CD14-positive monocyte (primary cell): ENCODE measurements around the gene NTRK2. TPM values are rescaled to one million over a fixed set of nuclear protein-coding genes. Genes with fewer than 3 reads are reported as not detected.

Experiments
- DNase-seq, 3 donors: peaks; one replicate each; pipeline ENCODE4 v3.0.0-alpha.2; 2011 to 2022
- H2AFZ ChIP-seq: 2 replicates; pipeline ENCODE4 v1.6.0; 2012; ENCODE audit warnings: mild to moderate bottlenecking, low read depth, low read length, inconsistent platforms; ENCODE audit not compliant: insufficient read depth, poor library complexity, severe bottlenecking
- H3K27ac ChIP-seq, 2 donors: 1 replicate in 1 of 2; 2 replicates in 1 of 2; pipeline ENCODE4 v1.5.1; 2012 to 2013; ENCODE audit warnings: low read length in 2 of 2, control low read depth in 1 of 2, inconsistent platforms in 1 of 2, low read depth in 1 of 2, mild to moderate bottlenecking in 1 of 2
- H3K27me3 ChIP-seq, 2 donors: one replicate each; pipeline versions ENCODE4 v1.6.0 to v1.6.1; 2011 to 2013; ENCODE audit warnings: low read length in 2 of 2; ENCODE audit not compliant: control insufficient read depth in 2 of 2, insufficient read depth in 2 of 2
- H3K36me3 ChIP-seq, 2 donors: replicated peaks in 1 of 2; 1 replicate in 1 of 2; 2 replicates in 1 of 2; pipeline versions ENCODE4 v1.5.1 to v1.6.1; 2012 to 2013; ENCODE audit warnings: low read length in 2 of 2, control low read depth in 1 of 2, inconsistent platforms in 1 of 2, mild to moderate bottlenecking in 1 of 2; ENCODE audit not compliant: insufficient read depth in 2 of 2, control insufficient read depth in 1 of 2
- H3K4me1 ChIP-seq, 2 donors: 1 replicate in 1 of 2; 2 replicates in 1 of 2; pipeline versions ENCODE4 v1.5.1 to v1.6.1; 2012 to 2013; ENCODE audit warnings: low read length in 2 of 2, control low read depth in 1 of 2, inconsistent platforms in 1 of 2, mild to moderate bottlenecking in 1 of 2, moderate library complexity in 1 of 2; ENCODE audit not compliant: insufficient read depth in 2 of 2, control insufficient read depth in 1 of 2
- H3K4me2 ChIP-seq: replicated peaks from 2 replicates; pipeline ENCODE3; 2012; ENCODE audit warnings: low read length, moderate library complexity, mild to moderate bottlenecking; ENCODE audit not compliant: poor library complexity, severe bottlenecking; ENCODE audit errors: extremely low read depth
- H3K4me3 ChIP-seq, 3 experiments: fragments of 200-600 bp in 1 of 3; sonication (generic) in 1 of 3; replicated peaks in 1 of 3; 1 replicate in 2 of 3; 2 replicates in 1 of 3; pipeline ENCODE4 v1.5.1; 2011 to 2013; ENCODE audit warnings: low read length in 3 of 3, mild to moderate bottlenecking in 3 of 3, control low read depth in 2 of 3, low read depth in 2 of 3, inconsistent platforms in 1 of 3, moderate library complexity in 1 of 3
- H3K79me2 ChIP-seq: 2 replicates; pipeline ENCODE4 v1.6.0; 2012; ENCODE audit warnings: mild to moderate bottlenecking, control low read depth, inconsistent platforms, low read length, moderate library complexity; ENCODE audit not compliant: insufficient read depth
- H3K9ac ChIP-seq: 2 replicates; pipeline ENCODE4 v1.6.0; 2017; ENCODE audit warnings: low read length, mild to moderate bottlenecking; ENCODE audit not compliant: insufficient read depth, poor library complexity, severe bottlenecking
- H3K9me3 ChIP-seq, 2 donors: replicated peaks in 1 of 2; 1 replicate in 1 of 2; 2 replicates in 1 of 2; pipeline versions ENCODE4 v1.5.1 to v1.6.1; 2012 to 2013; ENCODE audit warnings: low read length in 2 of 2, control low read depth in 1 of 2; ENCODE audit not compliant: control insufficient read depth in 1 of 2, insufficient read depth in 1 of 2
- H4K20me1 ChIP-seq: 2 replicates; pipeline ENCODE4 v1.6.0; 2012; ENCODE audit warnings: mild to moderate bottlenecking, low read length, control low read depth, moderate library complexity; ENCODE audit not compliant: insufficient read depth
- H3K27ac Mint-ChIP-seq, 7 donors: one replicate each; pipeline ENCODE4 v1.8.0; 2020; ENCODE audit warnings: mild to moderate bottlenecking in 7 of 7, mixed read lengths in 7 of 7, moderate library complexity in 6 of 7, inconsistent platforms in 2 of 7
- H3K27me3 Mint-ChIP-seq, 3 donors: one replicate each; pipeline ENCODE4 v1.8.0; 2021 to 2022; ENCODE audit warnings: low read depth in 3 of 3, mild to moderate bottlenecking in 3 of 3, mixed read lengths in 3 of 3, moderate library complexity in 3 of 3, inconsistent platforms in 1 of 3
- H3K36me3 Mint-ChIP-seq, 2 donors: one replicate each; pipeline ENCODE4 v1.8.0; 2020; ENCODE audit warnings: mixed read lengths in 2 of 2, inconsistent platforms in 1 of 2, mild to moderate bottlenecking in 1 of 2
- H3K4me1 Mint-ChIP-seq: one replicate; pipeline ENCODE4 v1.8.0; 2020; ENCODE audit warnings: mild to moderate bottlenecking, mixed read lengths
- H3K4me3 Mint-ChIP-seq, 2 donors: one replicate each; pipeline ENCODE4 v1.8.0; 2020; ENCODE audit warnings: mild to moderate bottlenecking in 2 of 2, mixed read lengths in 2 of 2, moderate library complexity in 1 of 2
- H3K9me3 Mint-ChIP-seq, 7 donors: one replicate each; pipeline ENCODE4 v1.8.0; 2020 to 2022; ENCODE audit warnings: mixed read lengths in 7 of 7, mild to moderate bottlenecking in 6 of 7, moderate library complexity in 6 of 7, inconsistent platforms in 2 of 7
- CTCF ChIP-seq: fragments of 200-600 bp; IDR thresholded peaks from one replicate; pipeline ENCODE4 v1.8.0; 2022; ENCODE audit warnings: antibody characterized with exemption, mild to moderate bottlenecking
- WGBS: methylation state at CpG from one replicate; pipeline ENCODE4 v1.1.5; 2013; ENCODE audit warnings: missing lambda C conversion rate; ENCODE audit not compliant: insufficient coverage; 5-methylcytosine and 5-hydroxymethylcytosine counted together
- intact Hi-C, 2 donors: fragments of 100-400 bp; cut with micrococcal nuclease; formaldehyde crosslinking; loops; one replicate each; pipeline versions ENCODE4 v1.15.0 to v1.15.1; 2023
- polyA plus RNA-seq, 3 donors: library from polyadenylated mRNA; depleted of rRNA in 1 of 3; unstranded in 2 of 3; stranded (reverse) in 1 of 3; fragments of 300-500 nt in 2 of 3; fragments of >200 nt in 1 of 3; fragmentation: Illumina TruSeq in 2 of 3; gene quantifications; 1 replicate in 2 of 3; 2 replicates in 1 of 3; pipeline ENCODE4 v1.2.3, GENCODE V29; 2012 to 2021

Gene NTRK2
- polyA plus RNA-seq, 3 donors, result not detected

GRCh38 chr9:84708400-84708799, 38.9 kb downstream of the NTRK2 start:
- H3K9me3 ChIP-seq, result no peaks in the 10 kb centered on the region
- no peak overlapping the region for H3K4me2 ChIP-seq
- no peak for TF ChIP-seq CTCF
- peaks cover 0 to 8% of the 10 kb centered on the region in 2 donors for H3K27me3 ChIP-seq
- H3K36me3 Mint-ChIP-seq, result no peaks in the 10 kb centered on the region
- DNase-seq, result no peak
- no peaks in the 10 kb centered on the region for H3K79me2 ChIP-seq
- WGBS, result no CpG with 5 or more reads among the region's 1 CpG
- H3K4me1 Mint-ChIP-seq, result peaks cover 13% of the 10 kb centered on the region
- no peak overlapping the region for H2AFZ ChIP-seq
- H3K4me3 Mint-ChIP-seq, result no peak overlapping the region
- peaks cover 0 to 7% of the 10 kb centered on the region in 2 donors for H3K4me1 ChIP-seq
- peaks cover 10 to 20% (median 10%) of the 10 kb centered on the region in 3 donors for H3K27me3 Mint-ChIP-seq
- no peak overlapping the region for H3K27ac ChIP-seq
- H3K4me3 ChIP-seq, result no peak overlapping the region
- no peaks in the 10 kb centered on the region for H3K36me3 ChIP-seq
- no peaks in the 10 kb centered on the region for H4K20me1 ChIP-seq
- H3K9ac ChIP-seq, result no peak overlapping the region
- no peak overlapping the region for H3K27ac Mint-ChIP-seq
- no peaks in the 10 kb centered on the region for H3K9me3 Mint-ChIP-seq
- intact Hi-C loops, result no loop called here

- no peak for TF ChIP-seq CTCF
- Histone ChIP-seq H3K36me3 (no peaks in the 10 kb centered on the region), H3K9ac (no peak overlapping the region), H3K9me3 (no peaks in the 10 kb centered on the region), H3K4me2 (no peak overlapping the region), H2AFZ (no peak overlapping the region), H3K79me2 (no peaks in the 10 kb centered on the region), H4K20me1 (no peaks in the 10 kb centered on the region), H3K4me1 (peaks cover 0 to 7% of the 10 kb centered on the region in 2 donors), H3K27me3 (peaks cover 0 to 8% of the 10 kb centered on the region in 2 donors), H3K27ac (no peak overlapping the region), H3K4me3 (no peak overlapping the region)
- Mint-ChIP-seq H3K9me3 (no peaks in the 10 kb centered on the region), H3K36me3 (no peaks in the 10 kb centered on the region), H3K27ac (no peak overlapping the region), H3K27me3 (peaks cover 11 to 20% (median 11%) of the 10 kb centered on the region in 3 donors), H3K4me1 (peaks cover 13% of the 10 kb centered on the region), H3K4me3 (no peak overlapping the region)
- DNase-seq, result no peak
- intact Hi-C loops, result no loop called here
- no CpG with 5 or more reads among the region's 1 CpG for WGBS
These were observed 39.5 kb downstream of the NTRK2 start for GRCh38 chr9:84709056-84709455.
